ENCODE data around the gene SCUBE2.

Gene SCUBE2

DNA sequence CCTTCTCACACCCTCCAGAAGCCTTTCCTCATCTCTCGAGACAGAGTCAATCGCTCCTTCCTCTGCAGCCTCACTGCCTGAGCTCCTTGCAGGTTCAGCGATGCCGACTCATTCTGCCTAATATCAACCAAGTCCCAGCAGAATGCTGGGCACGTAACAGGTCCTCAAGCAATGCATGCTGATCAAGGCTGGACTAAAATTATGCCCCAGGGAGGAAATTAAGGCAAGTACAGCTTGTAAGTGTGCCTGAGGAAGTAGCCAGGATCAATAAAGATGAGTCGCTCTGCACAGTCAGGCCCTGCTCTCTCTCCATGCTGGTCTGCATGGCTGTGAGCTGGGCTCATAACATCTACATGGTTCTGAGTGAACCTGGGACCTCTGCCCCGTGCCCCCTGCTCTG, 62.0 kb downstream of the SCUBE2 start:
- DNase-seq (ENCODE audit: low read depth), result peak; percentile 12
- H3K4me3 ChIP-seq (ENCODE audit: low read depth, low read length), result no peak overlapping the region
- TF ChIP-seq POLR2A (IDR thresholded peaks at IDR 0.05; ENCODE audit: extremely low read depth, insufficient read length) (no peak), MYC (IDR thresholded peaks at IDR 0.05; ENCODE audit: low read depth, low read length) (no peak)
- TF ChIP-seq, protein P1, sequence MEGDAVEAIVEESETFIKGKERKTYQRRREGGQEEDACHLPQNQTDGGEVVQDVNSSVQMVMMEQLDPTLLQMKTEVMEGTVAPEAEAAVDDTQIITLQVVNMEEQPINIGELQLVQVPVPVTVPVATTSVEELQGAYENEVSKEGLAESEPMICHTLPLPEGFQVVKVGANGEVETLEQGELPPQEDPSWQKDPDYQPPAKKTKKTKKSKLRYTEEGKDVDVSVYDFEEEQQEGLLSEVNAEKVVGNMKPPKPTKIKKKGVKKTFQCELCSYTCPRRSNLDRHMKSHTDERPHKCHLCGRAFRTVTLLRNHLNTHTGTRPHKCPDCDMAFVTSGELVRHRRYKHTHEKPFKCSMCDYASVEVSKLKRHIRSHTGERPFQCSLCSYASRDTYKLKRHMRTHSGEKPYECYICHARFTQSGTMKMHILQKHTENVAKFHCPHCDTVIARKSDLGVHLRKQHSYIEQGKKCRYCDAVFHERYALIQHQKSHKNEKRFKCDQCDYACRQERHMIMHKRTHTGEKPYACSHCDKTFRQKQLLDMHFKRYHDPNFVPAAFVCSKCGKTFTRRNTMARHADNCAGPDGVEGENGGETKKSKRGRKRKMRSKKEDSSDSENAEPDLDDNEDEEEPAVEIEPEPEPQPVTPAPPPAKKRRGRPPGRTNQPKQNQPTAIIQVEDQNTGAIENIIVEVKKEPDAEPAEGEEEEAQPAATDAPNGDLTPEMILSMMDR (IDR thresholded peaks at IDR 0.05; ENCODE audit: low read depth, low read length), result no peak
- TF ChIP-seq, protein P2, sequence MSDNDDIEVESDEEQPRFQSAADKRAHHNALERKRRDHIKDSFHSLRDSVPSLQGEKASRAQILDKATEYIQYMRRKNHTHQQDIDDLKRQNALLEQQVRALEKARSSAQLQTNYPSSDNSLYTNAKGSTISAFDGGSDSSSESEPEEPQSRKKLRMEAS (IDR thresholded peaks at IDR 0.05; ENCODE audit: low read depth, low read length), result no peak

- H3K4me3 ChIP-seq (ENCODE audit: low read depth, low read length), result no peak overlapping the region
- no peak for DNase-seq (ENCODE audit: low read depth)
- TF ChIP-seq, protein P1 (IDR thresholded peaks at IDR 0.05; ENCODE audit: low read depth, low read length), result no peak
- TF ChIP-seq POLR2A (IDR thresholded peaks at IDR 0.05; ENCODE audit: extremely low read depth, insufficient read length) (no peak), MYC (IDR thresholded peaks at IDR 0.05; ENCODE audit: low read depth, low read length) (no peak)
- TF ChIP-seq, protein P2 (IDR thresholded peaks at IDR 0.05; ENCODE audit: low read depth, low read length), result no peak
These were observed 62.8 kb downstream of the SCUBE2 start for GRCh38 chr11:9028581-9028980.

DNA sequence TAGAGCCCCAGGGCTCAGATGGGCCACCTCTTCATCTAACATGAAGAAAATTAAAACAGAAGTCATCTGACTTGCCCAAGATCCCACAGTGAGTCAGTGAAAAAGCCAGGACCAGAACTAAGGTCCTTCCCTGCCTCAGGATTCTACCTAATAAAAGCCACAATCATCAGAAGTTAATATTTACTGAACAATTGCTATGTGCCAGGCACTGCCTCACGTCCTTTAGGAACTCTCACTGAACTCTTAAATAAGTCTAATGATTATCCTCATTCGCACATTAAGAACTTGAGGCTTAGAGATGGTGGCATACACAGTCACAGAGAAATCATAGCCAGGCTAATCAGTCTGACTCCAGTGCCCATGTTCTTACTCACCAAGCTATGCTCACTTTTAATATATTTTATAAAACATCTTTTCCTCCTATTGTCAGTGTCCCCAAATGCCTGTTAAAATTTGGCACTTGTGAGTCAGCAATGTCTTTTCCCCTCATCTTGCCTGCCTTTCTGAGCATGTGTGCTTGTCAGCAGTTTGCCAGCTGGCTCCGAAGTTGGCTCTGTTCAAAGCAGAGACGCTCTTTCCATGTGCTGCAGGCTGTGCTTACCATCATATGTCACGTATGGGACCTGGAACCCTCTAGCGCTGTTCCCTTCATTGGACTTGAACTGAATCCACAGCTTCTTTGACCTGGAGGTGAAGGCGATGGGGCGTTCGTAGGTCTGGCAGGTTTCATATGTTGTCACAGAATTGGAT, 66.1 kb downstream of the SCUBE2 start:
- DNase-seq (ENCODE audit: low read depth), result no peak
- TF ChIP-seq POLR2A (IDR thresholded peaks at IDR 0.05; ENCODE audit: extremely low read depth, insufficient read length), result no peak
- TF ChIP-seq, protein P1 (IDR thresholded peaks at IDR 0.05; ENCODE audit: low read depth, low read length), result no peak
- TF ChIP-seq, protein P2 (IDR thresholded peaks at IDR 0.05; ENCODE audit: low read depth, low read length), result no peak
- TF ChIP-seq MYC (IDR thresholded peaks at IDR 0.05; ENCODE audit: low read depth, low read length), result no peak
- no peak overlapping the region for H3K4me3 ChIP-seq (ENCODE audit: low read depth, low read length)

GRCh38 chr11:9022961-9023680, 68.3 kb downstream of the SCUBE2 start:
- no peak for DNase-seq (ENCODE audit: low read depth)
- TF ChIP-seq POLR2A (IDR thresholded peaks at IDR 0.05; ENCODE audit: extremely low read depth, insufficient read length) (no peak), MYC (IDR thresholded peaks at IDR 0.05; ENCODE audit: low read depth, low read length) (no peak)
- TF ChIP-seq, protein P1 (IDR thresholded peaks at IDR 0.05; ENCODE audit: low read depth, low read length), result no peak
- TF ChIP-seq, protein P2 (IDR thresholded peaks at IDR 0.05; ENCODE audit: low read depth, low read length), result no peak

GRCh38 chr11:9020916-9021315, 70.5 kb downstream of the SCUBE2 start:
- DNase-seq (ENCODE audit: low read depth), result no peak
- TF ChIP-seq, protein P2 (IDR thresholded peaks at IDR 0.05; ENCODE audit: low read depth, low read length), result no peak
- TF ChIP-seq, protein P1 (IDR thresholded peaks at IDR 0.05; ENCODE audit: low read depth, low read length), result no peak
- TF ChIP-seq POLR2A (IDR thresholded peaks at IDR 0.05; ENCODE audit: extremely low read depth, insufficient read length) (no peak), MYC (IDR thresholded peaks at IDR 0.05; ENCODE audit: low read depth, low read length) (no peak)

More at GRCh38 chr11:9022961-9023680, 68.3 kb downstream of the SCUBE2 start:
- no peak overlapping the region for H3K4me3 ChIP-seq (ENCODE audit: low read depth, low read length)

More at GRCh38 chr11:9020916-9021315, 70.5 kb downstream of the SCUBE2 start:
- no peak overlapping the region for H3K4me3 ChIP-seq (ENCODE audit: low read depth, low read length)
